PFSK-1 (cell line): ENCODE measurements around the gene TMEM167B.

Experiments used
- FOXP2 ChIP-seq: optimal IDR thresholded peaks from 2 replicates; pipeline ENCODE3; 2011; ENCODE audit warnings: borderline replicate concordance, control low read depth, inconsistent platforms; ENCODE audit not compliant: insufficient read depth; ENCODE audit errors: extremely low read length, extremely low read depth
- POLR2AphosphoS5 ChIP-seq: IDR thresholded peaks from 2 replicates; pipeline ENCODE4 v1.6.1; 2012; ENCODE audit warnings: low read depth, mild to moderate bottlenecking, control low read depth, low read length, moderate library complexity
- SIN3A ChIP-seq: IDR thresholded peaks from 2 replicates; pipeline ENCODE4 v1.6.1; 2012; ENCODE audit warnings: mild to moderate bottlenecking, low read length, moderate library complexity, borderline replicate concordance; ENCODE audit not compliant: insufficient read depth
- TAF1 ChIP-seq: IDR thresholded peaks from 2 replicates; pipeline ENCODE4 v1.6.1; 2012; ENCODE audit warnings: low read length, control low read depth, borderline replicate concordance; ENCODE audit not compliant: insufficient read depth
- TF ChIP-seq, protein P1 (sequence below), 2 experiments: IDR thresholded peaks; 2 replicates each; pipeline versions ENCODE4 v1.6.1 to v1.8.0; 2011 to 2012; ENCODE audit warnings: low read depth in 2 of 2, low read length in 2 of 2, control low read depth in 1 of 2, inconsistent platforms in 1 of 2, mild to moderate bottlenecking in 1 of 2, moderate library complexity in 1 of 2; ENCODE audit not compliant: insufficient read depth in 1 of 2

DNA sequence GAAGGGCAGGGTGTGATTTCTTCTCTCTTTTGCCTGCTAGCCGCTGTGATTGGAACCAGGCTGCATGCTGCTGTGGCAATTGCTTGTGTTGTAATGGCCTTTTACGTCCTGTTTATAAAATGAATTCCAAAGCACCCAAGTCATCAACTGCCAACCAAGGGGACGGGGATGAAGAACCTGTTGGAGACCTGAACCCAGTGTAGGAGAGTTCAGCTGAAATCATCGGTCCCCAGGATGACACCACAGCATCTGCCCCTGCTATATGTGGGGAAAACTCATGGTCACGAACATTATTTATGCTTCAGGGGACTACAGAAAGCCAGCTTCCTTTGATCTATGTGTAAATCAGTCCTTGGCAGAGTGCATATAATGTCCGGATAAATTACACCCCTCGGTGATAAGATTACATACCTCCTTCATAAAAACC, 3.8 kb downstream of the TMEM167B start:
- TF ChIP-seq POLR2AphosphoS5 (no peak), TAF1 (no peak), SIN3A (no peak), FOXP2 (no peak)
- TF ChIP-seq, protein P1, sequence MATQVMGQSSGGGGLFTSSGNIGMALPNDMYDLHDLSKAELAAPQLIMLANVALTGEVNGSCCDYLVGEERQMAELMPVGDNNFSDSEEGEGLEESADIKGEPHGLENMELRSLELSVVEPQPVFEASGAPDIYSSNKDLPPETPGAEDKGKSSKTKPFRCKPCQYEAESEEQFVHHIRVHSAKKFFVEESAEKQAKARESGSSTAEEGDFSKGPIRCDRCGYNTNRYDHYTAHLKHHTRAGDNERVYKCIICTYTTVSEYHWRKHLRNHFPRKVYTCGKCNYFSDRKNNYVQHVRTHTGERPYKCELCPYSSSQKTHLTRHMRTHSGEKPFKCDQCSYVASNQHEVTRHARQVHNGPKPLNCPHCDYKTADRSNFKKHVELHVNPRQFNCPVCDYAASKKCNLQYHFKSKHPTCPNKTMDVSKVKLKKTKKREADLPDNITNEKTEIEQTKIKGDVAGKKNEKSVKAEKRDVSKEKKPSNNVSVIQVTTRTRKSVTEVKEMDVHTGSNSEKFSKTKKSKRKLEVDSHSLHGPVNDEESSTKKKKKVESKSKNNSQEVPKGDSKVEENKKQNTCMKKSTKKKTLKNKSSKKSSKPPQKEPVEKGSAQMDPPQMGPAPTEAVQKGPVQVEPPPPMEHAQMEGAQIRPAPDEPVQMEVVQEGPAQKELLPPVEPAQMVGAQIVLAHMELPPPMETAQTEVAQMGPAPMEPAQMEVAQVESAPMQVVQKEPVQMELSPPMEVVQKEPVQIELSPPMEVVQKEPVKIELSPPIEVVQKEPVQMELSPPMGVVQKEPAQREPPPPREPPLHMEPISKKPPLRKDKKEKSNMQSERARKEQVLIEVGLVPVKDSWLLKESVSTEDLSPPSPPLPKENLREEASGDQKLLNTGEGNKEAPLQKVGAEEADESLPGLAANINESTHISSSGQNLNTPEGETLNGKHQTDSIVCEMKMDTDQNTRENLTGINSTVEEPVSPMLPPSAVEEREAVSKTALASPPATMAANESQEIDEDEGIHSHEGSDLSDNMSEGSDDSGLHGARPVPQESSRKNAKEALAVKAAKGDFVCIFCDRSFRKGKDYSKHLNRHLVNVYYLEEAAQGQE (IDR thresholded peaks at IDR 0.05; ENCODE audit: insufficient read depth in 1 of 2, low read depth in 2 of 2, low read length in 2 of 2): no peak
